ENCODE data around the gene HAND2.

DNA sequence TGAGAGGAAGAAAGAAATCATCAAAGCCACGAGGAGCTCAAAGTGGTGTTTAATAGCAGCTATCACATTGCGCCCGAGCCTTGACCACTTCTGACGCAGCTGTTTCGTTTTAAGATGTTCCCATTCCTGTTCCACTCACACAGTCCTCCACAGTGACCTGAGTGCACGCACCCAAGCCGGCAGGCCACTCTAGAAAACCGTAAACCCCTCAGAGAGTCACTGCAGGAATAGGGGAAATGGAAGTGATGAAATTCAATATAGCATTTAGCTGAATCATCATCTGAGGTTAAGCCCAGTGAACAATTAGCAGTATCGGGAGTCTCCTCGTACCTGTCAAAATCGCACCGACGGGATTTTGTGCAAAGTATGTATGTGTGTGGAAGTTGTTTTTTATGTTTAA lies 17.9 kb upstream of the HAND2 start:
- TF ChIP-seq, protein P1, sequence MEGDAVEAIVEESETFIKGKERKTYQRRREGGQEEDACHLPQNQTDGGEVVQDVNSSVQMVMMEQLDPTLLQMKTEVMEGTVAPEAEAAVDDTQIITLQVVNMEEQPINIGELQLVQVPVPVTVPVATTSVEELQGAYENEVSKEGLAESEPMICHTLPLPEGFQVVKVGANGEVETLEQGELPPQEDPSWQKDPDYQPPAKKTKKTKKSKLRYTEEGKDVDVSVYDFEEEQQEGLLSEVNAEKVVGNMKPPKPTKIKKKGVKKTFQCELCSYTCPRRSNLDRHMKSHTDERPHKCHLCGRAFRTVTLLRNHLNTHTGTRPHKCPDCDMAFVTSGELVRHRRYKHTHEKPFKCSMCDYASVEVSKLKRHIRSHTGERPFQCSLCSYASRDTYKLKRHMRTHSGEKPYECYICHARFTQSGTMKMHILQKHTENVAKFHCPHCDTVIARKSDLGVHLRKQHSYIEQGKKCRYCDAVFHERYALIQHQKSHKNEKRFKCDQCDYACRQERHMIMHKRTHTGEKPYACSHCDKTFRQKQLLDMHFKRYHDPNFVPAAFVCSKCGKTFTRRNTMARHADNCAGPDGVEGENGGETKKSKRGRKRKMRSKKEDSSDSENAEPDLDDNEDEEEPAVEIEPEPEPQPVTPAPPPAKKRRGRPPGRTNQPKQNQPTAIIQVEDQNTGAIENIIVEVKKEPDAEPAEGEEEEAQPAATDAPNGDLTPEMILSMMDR (IDR thresholded peaks at IDR 0.05): no peak
- TF ChIP-seq POLR2A (IDR thresholded peaks at IDR 0.05): no peak

Measured in lower leg skin (tissue), 3 donors.